ENCODE results near the gene AGO4. TPM values are rescaled to one million over a fixed set of nuclear protein-coding genes. Genes with fewer than 3 reads are reported as not detected.

AGO4 gene
- total and polyA plus RNA-seq, 2 of the 4 experiments (the other 2 are of a cell fraction) = 8.2 to 9.2 TPM

DNA sequence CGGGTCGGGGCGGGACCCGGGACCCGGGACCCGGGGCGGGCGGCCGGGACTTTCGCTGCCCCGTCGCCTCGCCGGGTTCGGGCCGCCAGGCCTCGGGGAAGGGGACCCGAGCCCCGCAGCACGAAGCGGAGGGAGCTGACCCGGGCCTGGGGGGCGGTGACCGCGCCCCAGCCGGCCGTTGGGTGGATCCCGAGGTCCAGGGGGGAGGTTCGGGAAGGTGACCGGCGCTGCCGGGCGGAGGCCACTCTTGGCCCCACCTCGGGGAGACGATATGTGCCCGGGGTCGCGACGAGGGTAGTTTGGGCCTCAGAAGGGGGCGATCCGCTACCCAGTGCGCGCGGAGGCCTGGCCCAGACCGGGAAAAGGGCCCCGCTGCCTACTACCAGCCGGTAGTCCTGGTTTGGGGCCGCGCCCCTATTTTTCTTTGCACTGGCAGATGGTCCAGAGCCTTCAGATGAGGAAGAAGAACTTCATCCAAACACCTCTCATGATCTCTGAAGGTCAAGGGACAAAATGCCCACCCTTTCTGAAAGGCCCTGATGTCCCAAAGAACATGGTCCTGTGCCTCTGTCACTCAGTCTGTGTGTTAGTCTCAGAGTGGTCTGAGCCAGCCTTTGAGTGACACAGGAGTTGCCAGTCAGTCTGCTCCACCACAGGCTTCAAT, 766 bp downstream of the AGO4 start:
- peak overlapping the region; percentile 59 for H3K4ac ChIP-seq (ENCODE audit: low read depth, low read length)
- dilution Hi-C loops (cut with HindIII; ENCODE audit: low sequenced_read_pairs, unreplicated experiment) = no loop called here
- H3K4me2 ChIP-seq (ENCODE audit: low read depth, low read length) = peak overlapping the region; percentile 97
- peak overlapping the region; percentile 10 for H3K18ac ChIP-seq (ENCODE audit: low read depth, low read length)
- H3K23ac ChIP-seq (ENCODE audit: low read depth, low read length) = peak overlapping the region; percentile 90
- in situ Hi-C loops (cut with MboI; ENCODE audit: low sequenced_read_pairs) = no loop called here
- peak; percentile 55 for ATAC-seq (ENCODE audit: low read depth)
- peak overlapping the region; percentile 1 for H2BK120ac ChIP-seq (ENCODE audit: low read depth, low read length)
- H3K27ac ChIP-seq (ENCODE audit: insufficient read depth, low read length) = peak overlapping the region; percentile 79
- peak overlapping the region; percentile 70 for H2BK5ac ChIP-seq (ENCODE audit: low read depth, low read length, poor library complexity, severe bottlenecking)
- H4K5ac ChIP-seq (ENCODE audit: low read depth, low read length) = peak overlapping the region; percentile 46
- no peaks in the 10 kb centered on the region for H3K9me3 ChIP-seq (ENCODE audit: control insufficient read depth, insufficient read depth, low read length)
- H4K20me1 ChIP-seq (ENCODE audit: insufficient read depth, low read length) = no peaks in the 10 kb centered on the region
- no peak overlapping the region for H2BK15ac ChIP-seq (ENCODE audit: low read depth, low read length)
- no peaks in the 10 kb centered on the region for H3K27me3 ChIP-seq (ENCODE audit: control insufficient read depth, insufficient read depth, low read length)
- peak overlapping the region; percentile 97 for H2AK9ac ChIP-seq (replicated peaks; ENCODE audit: low read depth, low read length, poor library complexity)
- peak overlapping the region; percentile 34 for H4K91ac ChIP-seq (ENCODE audit: insufficient read depth, low read depth, low read length)
- TF ChIP-seq RAD21 (IDR thresholded peaks at IDR 0.05; ENCODE audit: low read length) = no peak
- no peak for TF ChIP-seq POLR2A (IDR thresholded peaks at IDR 0.05; ENCODE audit: low read depth, low read length)
- TF ChIP-seq, protein P1, sequence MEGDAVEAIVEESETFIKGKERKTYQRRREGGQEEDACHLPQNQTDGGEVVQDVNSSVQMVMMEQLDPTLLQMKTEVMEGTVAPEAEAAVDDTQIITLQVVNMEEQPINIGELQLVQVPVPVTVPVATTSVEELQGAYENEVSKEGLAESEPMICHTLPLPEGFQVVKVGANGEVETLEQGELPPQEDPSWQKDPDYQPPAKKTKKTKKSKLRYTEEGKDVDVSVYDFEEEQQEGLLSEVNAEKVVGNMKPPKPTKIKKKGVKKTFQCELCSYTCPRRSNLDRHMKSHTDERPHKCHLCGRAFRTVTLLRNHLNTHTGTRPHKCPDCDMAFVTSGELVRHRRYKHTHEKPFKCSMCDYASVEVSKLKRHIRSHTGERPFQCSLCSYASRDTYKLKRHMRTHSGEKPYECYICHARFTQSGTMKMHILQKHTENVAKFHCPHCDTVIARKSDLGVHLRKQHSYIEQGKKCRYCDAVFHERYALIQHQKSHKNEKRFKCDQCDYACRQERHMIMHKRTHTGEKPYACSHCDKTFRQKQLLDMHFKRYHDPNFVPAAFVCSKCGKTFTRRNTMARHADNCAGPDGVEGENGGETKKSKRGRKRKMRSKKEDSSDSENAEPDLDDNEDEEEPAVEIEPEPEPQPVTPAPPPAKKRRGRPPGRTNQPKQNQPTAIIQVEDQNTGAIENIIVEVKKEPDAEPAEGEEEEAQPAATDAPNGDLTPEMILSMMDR (conservative IDR thresholded peaks at IDR 0.05; ENCODE audit: low read depth, low read length) = no peak
- no peak for TF ChIP-seq ELK1 (IDR thresholded peaks at IDR 0.05; ENCODE audit: borderline replicate concordance, low read depth, low read length)
- no peak for TF ChIP-seq RCOR1 (IDR thresholded peaks at IDR 0.05; ENCODE audit: insufficient replicate concordance, low read length)
- no peak for TF ChIP-seq SMC3 (IDR thresholded peaks at IDR 0.05; ENCODE audit: low read depth, low read length)
- TF ChIP-seq, protein P2, sequence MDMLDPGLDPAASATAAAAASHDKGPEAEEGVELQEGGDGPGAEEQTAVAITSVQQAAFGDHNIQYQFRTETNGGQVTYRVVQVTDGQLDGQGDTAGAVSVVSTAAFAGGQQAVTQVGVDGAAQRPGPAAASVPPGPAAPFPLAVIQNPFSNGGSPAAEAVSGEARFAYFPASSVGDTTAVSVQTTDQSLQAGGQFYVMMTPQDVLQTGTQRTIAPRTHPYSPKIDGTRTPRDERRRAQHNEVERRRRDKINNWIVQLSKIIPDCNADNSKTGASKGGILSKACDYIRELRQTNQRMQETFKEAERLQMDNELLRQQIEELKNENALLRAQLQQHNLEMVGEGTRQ (IDR thresholded peaks at IDR 0.05; ENCODE audit: low read depth, low read length) = no peak
- TF ChIP-seq MXI1 (IDR thresholded peaks at IDR 0.05; ENCODE audit: borderline replicate concordance, low read depth, low read length) = no peak
- no peak for TF ChIP-seq FOS (IDR thresholded peaks at IDR 0.05; ENCODE audit: low read depth, low read length)
- no peak for TF ChIP-seq NFE2L2 (IDR thresholded peaks at IDR 0.05; ENCODE audit: low read depth, low read length)
- no peak for TF ChIP-seq RFX5 (IDR thresholded peaks at IDR 0.05; ENCODE audit: low read depth, low read length)
- no peak for TF ChIP-seq BHLHE40 (IDR thresholded peaks at IDR 0.05; ENCODE audit: low read depth, low read length)
- peaks cover 16 to 32% of the 10 kb centered on the region in 2 experiments for H3K79me1 ChIP-seq (ENCODE audit: low read depth in 1 of 2, low read length in 2 of 2)
- no TSS peak for BruUV-seq (replicated peaks)
- H2AK5ac ChIP-seq (ENCODE audit: low read depth, low read length) = 0 out of 2 replicates have a peak overlapping the region, but pooled peaks have one; percentile 10
- no peak for DNase-seq
- H3K56ac ChIP-seq (ENCODE audit: extremely low read depth, insufficient read depth, low read length) = peak overlapping the region; percentile 57; the same call in 1 of the 2 replicates
- intact Hi-C loops (cut with micrococcal nuclease) = no loop called here
- H3K4me3 ChIP-seq (ENCODE audit: insufficient read depth, low read depth, low read length) = peak overlapping the region; percentile 88
- CTCF ChIA-PET = interaction anchor here (0.6 to 1.4 kb wide), 2 partner anchors 11 to 473 kb away, joined by 3 read pairs; no protein-coding TSS in a partner anchor
- H3K4me1 ChIP-seq (ENCODE audit: control insufficient read depth, insufficient read depth, low read length) = peaks cover 5% of the 10 kb centered on the region
- POLR2A ChIA-PET (ENCODE audit: unreplicated experiment) = no interaction called here
- H3K36me3 ChIP-seq (ENCODE audit: control insufficient read depth, insufficient read depth, low read length) = 0 out of 2 replicates have a peak, but pooled peaks cover 2% of the 10 kb centered on the region
- peak overlapping the region; percentile 33 to 64 for H4K8ac ChIP-seq (ENCODE audit: low read depth in 2 of 2, low read length in 2 of 2)
- peak overlapping the region; percentile 73 for H3K14ac ChIP-seq (replicated peaks; ENCODE audit: low read depth, low read length)
- 0% methylated on average over 3 of the region's 49 CpGs; no CpG with 5 or more reads in 1 of the 2 experiments for WGBS, 2 experiments (ENCODE audit: extremely low coverage in 2 of 2, insufficient read length in 1 of 2)
- peak overlapping the region; percentile 100 for H2AFZ ChIP-seq (replicated peaks; ENCODE audit: low read length, poor library complexity)
- H3K9me1 ChIP-seq (ENCODE audit: insufficient read depth, low read length) = peaks cover 6% of the 10 kb centered on the region
- no peak overlapping the region for H2BK20ac ChIP-seq (ENCODE audit: low read depth, low read length)
- H3K9ac ChIP-seq (ENCODE audit: low read depth, low read length) = peak overlapping the region; percentile 97

Data from IMR-90 (cell line).